HEK293T (cell line): ENCODE data around the gene CST1.
"Not testable (repeated sequence)": the region's sequence is repeated elsewhere in the genome, so short reads cannot be mapped to it uniquely, and the experiment has no call there.

Source experiments
- CTCF ChIA-PET: fragments of 350-600 bp; formaldehyde crosslinking; extraction: SDS; loops from one replicate; lab custom pipeline; 2021; ENCODE audit warnings: antibody characterized with exemption, inconsistent platforms; lab: Yijun Ruan, JAX
- POLR2A ChIA-PET: fragments of 350-600 bp; formaldehyde crosslinking; extraction: SDS; loops from one replicate; lab custom pipeline; 2020; ENCODE audit warnings: antibody characterized with exemption, inconsistent platforms; lab: Yijun Ruan, JAX
- DNase-seq: peaks from one replicate; pipeline ENCODE4 v3.0.0; 2012; ENCODE audit warnings: mixed read lengths; ENCODE audit errors: extremely low spot score
- ARNT ChIP-seq: fragments of 450-650 bp; IDR thresholded peaks from 2 replicates; pipeline ENCODE4 v1.6.1; 2017; ENCODE audit warnings: mild to moderate bottlenecking
- BHLHE40 ChIP-seq: fragments of 450-650 bp; IDR thresholded peaks from 2 replicates; pipeline ENCODE4 v1.6.1; 2016; ENCODE audit warnings: mild to moderate bottlenecking, moderate library complexity, borderline replicate concordance
- CTBP1 ChIP-seq: fragments of 450-650 bp; IDR thresholded peaks from 2 replicates; pipeline ENCODE4 v1.6.1; 2016; ENCODE audit warnings: borderline replicate concordance
- ELF4 ChIP-seq: fragments of 450-650 bp; IDR thresholded peaks from 2 replicates; pipeline ENCODE4 v1.6.1; 2017; ENCODE audit warnings: antibody characterized with exemption
- FOXA1 ChIP-seq: fragments of 450-650 bp; IDR thresholded peaks from 2 replicates; pipeline ENCODE4 v1.6.1; 2016; ENCODE audit warnings: mild to moderate bottlenecking
- FOXK2 ChIP-seq: fragments of 450-650 bp; IDR thresholded peaks from 2 replicates; pipeline ENCODE4 v1.6.1; 2016; ENCODE audit warnings: mild to moderate bottlenecking
- FOXM1 ChIP-seq: fragments of 450-650 bp; IDR thresholded peaks from 2 replicates; pipeline ENCODE4 v1.6.1; 2017; ENCODE audit warnings: mild to moderate bottlenecking, borderline replicate concordance
- HDGF ChIP-seq: fragments of 450-650 bp; IDR thresholded peaks from 2 replicates; pipeline ENCODE4 v1.6.1; 2017; ENCODE audit warnings: antibody characterized with exemption, borderline replicate concordance
- L3MBTL2 ChIP-seq: fragments of 450-650 bp; conservative IDR thresholded peaks from 2 replicates; pipeline ENCODE4 v1.6.1; 2016; ENCODE audit warnings: mild to moderate bottlenecking
- LEF1 ChIP-seq: fragments of 450-650 bp; IDR thresholded peaks from 2 replicates; pipeline ENCODE4 v1.6.1; 2017; ENCODE audit warnings: mild to moderate bottlenecking, borderline replicate concordance
- NFRKB ChIP-seq: fragments of 450-650 bp; IDR thresholded peaks from 2 replicates; pipeline ENCODE4 v1.6.1; 2016; ENCODE audit warnings: mild to moderate bottlenecking, moderate library complexity
- SP1 ChIP-seq: fragments of 450-650 bp; IDR thresholded peaks from 2 replicates; pipeline ENCODE4 v1.6.1; 2017
- SUZ12 ChIP-seq: fragments of 450-650 bp; IDR thresholded peaks from 2 replicates; pipeline ENCODE4 v1.6.1; 2016; ENCODE audit warnings: mild to moderate bottlenecking
- TARDBP ChIP-seq: fragments of 450-650 bp; IDR thresholded peaks from 2 replicates; pipeline ENCODE4 v1.6.1; 2016
- ZNF384 ChIP-seq: fragments of 450-650 bp; IDR thresholded peaks from 2 replicates; pipeline ENCODE4 v1.6.1; 2016
- TF ChIP-seq, protein P1 (sequence below): fragments of 450-650 bp; IDR thresholded peaks from 2 replicates; pipeline ENCODE4 v1.6.1; 2016

The CST1 gene

DNA sequence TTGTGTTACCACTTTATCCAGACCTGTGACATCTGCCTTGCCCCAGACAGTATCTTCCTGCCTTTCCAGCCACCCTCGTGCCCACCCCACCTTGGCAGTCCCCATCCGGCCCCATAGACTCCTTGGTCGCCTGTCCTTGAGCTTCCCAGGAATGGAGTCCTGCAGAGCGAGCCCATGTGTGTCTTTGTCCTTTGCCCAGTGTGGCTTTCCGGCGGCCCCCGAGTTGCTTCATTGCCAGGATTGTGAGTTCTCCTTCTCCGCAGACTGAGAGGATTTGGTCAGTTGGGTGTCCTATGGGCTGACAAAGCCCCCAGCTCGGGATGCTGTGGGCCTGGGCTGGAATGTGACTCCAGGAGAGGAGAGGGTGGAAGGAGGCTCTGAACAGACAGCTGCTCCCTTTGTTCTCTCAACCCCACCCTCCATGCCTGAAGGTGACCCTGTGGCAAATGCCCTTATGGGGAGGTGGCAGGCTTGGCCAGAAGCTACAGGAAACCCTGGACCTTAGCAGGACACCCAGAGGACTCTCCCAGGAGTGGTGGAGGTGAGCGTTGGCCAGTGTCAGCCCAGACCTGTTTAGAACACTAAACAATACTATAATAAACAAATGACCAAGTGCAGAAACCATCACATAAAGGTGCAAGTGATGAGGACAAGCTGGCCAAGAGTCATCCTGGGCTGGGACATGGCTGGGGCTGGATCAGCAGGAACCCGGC lies 1.9 kb upstream of the CST1 start:
- no peak for DNase-seq
- ChIA-PET POLR2A (no interaction called here), CTCF (no interaction called here)
- no peak for TF ChIP-seq FOXK2
- TF ChIP-seq, protein P1, sequence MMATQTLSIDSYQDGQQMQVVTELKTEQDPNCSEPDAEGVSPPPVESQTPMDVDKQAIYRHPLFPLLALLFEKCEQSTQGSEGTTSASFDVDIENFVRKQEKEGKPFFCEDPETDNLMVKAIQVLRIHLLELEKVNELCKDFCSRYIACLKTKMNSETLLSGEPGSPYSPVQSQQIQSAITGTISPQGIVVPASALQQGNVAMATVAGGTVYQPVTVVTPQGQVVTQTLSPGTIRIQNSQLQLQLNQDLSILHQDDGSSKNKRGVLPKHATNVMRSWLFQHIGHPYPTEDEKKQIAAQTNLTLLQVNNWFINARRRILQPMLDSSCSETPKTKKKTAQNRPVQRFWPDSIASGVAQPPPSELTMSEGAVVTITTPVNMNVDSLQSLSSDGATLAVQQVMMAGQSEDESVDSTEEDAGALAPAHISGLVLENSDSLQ: no peak
- TF ChIP-seq SP1: no peak
- no peak for TF ChIP-seq CTBP1
- TF ChIP-seq NFRKB: no peak
- no peak for TF ChIP-seq HDGF
- TF ChIP-seq ZNF384: no peak
- no peak for TF ChIP-seq TARDBP
- no peak for TF ChIP-seq FOXA1
- no peak for TF ChIP-seq LEF1
- TF ChIP-seq FOXM1: no peak
- no peak for TF ChIP-seq BHLHE40
- no peak for TF ChIP-seq ARNT
- no peak for TF ChIP-seq SUZ12
- TF ChIP-seq L3MBTL2: no peak
- TF ChIP-seq ELF4: no peak

DNA sequence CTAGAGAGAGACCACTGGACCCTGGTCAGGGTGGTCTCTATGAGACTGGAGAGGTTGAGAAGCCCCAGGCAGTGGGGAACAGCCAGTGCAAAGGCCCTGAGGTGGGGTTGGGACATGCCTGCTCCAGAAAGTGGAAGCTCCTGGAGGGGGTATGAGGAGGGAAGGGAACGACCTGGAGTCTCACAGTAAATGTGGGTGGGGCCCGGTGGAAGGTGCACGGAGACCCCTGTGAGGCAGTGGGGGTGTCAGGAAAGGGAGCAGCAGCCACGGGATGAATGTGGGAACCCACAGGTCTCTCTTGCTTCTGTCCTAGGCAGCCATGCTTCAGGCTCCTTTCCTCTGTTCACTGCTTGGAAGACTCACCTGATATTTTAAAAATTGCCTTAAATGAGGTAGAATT lies 1.3 kb upstream of the CST1 start:
- CTCF ChIA-PET: no interaction called here
- TF ChIP-seq HDGF (no peak), ZNF384 (no peak), BHLHE40 (no peak), L3MBTL2 (no peak), CTBP1 (no peak), FOXK2 (no peak), LEF1 (no peak), FOXA1 (no peak), NFRKB (no peak), ELF4 (no peak), SP1 (no peak)
- TF ChIP-seq, protein P1: no peak

DNA sequence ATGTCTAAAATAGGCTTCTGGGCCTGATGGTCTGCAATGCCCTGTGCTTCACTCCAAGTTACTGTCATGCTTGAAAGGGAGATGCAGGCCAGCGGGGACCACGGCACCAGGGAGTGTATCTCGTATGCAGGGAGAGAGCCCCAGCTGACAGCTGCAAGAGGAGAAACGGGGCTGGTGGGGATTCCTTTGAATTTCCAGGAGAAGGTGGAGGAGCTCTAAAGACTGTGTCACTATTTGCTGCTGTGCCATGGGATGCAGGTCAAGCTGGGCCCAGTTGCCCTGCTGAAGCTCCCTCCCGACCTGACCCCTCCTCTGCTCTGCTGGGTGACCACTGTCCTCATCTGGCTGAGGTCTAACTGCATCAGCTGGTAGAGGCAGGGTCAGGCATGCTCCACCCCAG lies 989 bp downstream of the CST1 start:
- no peak for DNase-seq
- ChIA-PET POLR2A (no interaction called here), CTCF (no interaction called here)
- TF ChIP-seq ZNF384 (no peak), ELF4 (no peak), CTBP1 (no peak), LEF1 (no peak)
- TF ChIP-seq, protein P1: no peak

More for the DNA sequence above, 1.3 kb upstream of the CST1 start:
- DNase-seq: no peak
- POLR2A ChIA-PET: no interaction called here

DNA sequence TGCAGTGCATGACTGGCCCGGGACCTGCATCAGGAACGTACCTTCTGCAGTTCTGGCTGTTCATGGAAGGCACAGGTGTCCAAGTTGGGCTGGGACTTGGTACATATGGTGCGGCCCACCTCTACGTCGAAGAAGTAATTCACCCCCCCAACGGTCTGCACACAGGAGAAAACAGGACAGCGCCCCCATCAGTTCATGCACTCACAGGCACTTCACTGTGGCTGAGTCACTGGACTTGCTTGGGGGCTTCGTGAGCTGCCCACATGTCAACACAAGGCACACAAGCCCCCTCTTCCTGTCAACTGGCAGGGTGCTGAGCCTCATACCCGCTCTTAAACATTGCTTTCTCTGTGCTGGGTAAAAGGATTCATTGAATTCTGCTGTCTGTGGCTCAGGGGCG lies 1.8 kb downstream of the CST1 start:
- DNase-seq, POLR2A ChIA-PET: not testable (repeated sequence)
- CTCF ChIA-PET: interaction anchor here (0.6 kb wide), 1 partner anchor 698 kb away, joined by 3 read pairs; no protein-coding TSS in a partner anchor

DNA sequence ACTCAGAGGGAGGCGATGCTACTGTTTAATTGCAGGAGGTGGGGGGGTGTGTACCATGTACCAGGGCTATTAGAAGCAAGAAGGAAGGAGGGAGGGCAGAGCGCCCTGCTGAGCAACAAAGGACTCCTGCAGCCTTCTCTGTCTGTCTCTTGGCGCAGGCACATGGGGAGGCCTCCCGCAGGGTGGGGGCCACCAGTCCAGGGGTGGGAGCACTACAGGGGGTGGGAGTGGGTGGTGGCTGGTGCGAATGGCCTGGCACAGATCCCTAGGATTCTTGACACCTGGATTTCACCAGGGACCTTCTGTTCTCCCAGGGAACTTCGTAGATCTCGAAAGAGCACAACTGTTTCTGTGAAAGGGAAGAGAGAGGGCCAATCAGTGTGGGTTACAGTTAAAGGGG lies 3.2 kb downstream of the CST1 start:
- POLR2A ChIA-PET, DNase-seq, CTCF ChIA-PET: not testable (repeated sequence)

DNA sequence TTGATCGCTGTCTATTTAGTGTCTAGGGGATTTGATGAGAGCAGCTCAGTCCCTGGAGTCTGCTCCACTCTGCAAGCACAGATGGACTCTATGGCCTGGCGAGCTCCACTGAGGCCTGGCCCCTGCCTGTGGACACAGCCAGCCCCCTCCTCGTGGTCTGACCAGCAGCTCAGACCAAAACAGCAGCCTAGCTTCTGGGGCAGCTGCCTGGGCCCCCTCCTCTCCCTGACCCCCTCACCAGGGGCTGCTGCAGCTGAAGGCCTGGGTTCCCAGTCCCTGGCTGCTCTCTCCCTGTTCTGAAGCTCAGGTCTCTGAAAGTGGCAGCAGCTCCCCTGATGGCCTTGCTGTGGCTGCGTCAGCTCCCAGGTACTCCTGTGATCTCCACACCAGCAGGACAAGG lies 3.6 kb downstream of the CST1 start:
- DNase-seq, POLR2A ChIA-PET, CTCF ChIA-PET: not testable (repeated sequence)

DNA sequence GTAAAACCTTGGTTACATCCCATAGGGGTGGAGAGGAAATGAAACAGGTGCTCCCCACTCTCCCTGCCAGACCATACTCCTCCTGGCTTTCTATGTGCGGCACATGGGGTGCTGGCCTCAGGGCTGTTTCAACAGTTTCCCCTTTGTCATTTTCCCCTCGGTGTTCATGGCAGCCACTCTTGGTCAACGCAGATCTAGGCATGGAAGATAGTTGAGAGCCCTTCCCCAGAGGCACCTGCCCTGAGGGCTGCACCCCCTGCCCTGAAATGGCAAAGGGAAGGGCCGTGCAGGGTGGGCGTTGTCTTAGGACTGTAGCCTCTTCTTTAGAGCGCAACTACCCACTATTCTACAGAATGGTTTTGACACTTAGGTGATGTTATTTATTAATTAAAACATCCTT lies 4.4 kb downstream of the CST1 start:
- no peak for DNase-seq
- ChIA-PET POLR2A (no interaction called here), CTCF (no interaction called here)
- TF ChIP-seq CTBP1 (no peak), FOXK2 (no peak), LEF1 (no peak), FOXA1 (no peak), NFRKB (no peak), ZNF384 (no peak), ARNT (no peak), ELF4 (no peak), BHLHE40 (no peak), L3MBTL2 (no peak), FOXM1 (no peak), TARDBP (no peak), SUZ12 (no peak), HDGF (no peak), SP1 (no peak)
- TF ChIP-seq, protein P1: no peak
